ENCODE measurements around the gene ELAVL1.

DNA sequence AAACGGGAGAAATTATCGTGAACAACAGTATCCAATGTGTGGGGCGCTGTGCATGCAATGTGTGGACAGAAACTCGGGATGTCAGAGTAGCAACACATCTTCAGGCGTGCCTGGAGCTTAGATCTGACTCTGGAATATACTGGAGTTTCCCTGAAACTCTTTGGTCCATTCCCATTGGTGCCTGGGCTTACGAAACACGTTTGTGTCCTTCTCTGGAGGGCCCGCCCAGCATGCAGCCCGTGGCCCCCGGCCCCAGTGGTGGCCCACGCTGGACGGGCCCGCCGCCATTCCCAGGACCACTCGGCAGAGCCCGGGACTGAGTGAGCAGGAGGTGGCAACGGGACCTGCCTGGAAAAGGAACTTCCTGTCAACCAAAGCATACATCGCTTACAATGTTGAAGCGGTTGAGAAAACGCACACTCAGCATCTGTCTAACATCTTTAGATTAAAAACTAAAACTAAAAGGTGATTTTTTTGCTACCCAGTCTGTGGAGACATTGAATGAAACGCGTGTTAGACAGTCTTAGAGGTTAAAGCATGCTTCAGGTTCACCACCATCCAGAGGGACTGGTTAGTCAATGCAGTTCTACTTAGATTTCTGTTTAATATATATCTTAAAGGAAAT lies 42.7 kb downstream of the ELAVL1 start:
- TF ChIP-seq, protein P1, sequence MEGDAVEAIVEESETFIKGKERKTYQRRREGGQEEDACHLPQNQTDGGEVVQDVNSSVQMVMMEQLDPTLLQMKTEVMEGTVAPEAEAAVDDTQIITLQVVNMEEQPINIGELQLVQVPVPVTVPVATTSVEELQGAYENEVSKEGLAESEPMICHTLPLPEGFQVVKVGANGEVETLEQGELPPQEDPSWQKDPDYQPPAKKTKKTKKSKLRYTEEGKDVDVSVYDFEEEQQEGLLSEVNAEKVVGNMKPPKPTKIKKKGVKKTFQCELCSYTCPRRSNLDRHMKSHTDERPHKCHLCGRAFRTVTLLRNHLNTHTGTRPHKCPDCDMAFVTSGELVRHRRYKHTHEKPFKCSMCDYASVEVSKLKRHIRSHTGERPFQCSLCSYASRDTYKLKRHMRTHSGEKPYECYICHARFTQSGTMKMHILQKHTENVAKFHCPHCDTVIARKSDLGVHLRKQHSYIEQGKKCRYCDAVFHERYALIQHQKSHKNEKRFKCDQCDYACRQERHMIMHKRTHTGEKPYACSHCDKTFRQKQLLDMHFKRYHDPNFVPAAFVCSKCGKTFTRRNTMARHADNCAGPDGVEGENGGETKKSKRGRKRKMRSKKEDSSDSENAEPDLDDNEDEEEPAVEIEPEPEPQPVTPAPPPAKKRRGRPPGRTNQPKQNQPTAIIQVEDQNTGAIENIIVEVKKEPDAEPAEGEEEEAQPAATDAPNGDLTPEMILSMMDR (IDR thresholded peaks at IDR 0.05): no peak
- no peak for TF ChIP-seq POLR2A (IDR thresholded peaks at IDR 0.05)

All from testis (tissue), 2 donors.